H1 (cell line): ENCODE data around the gene NKAIN2. TPM values are rescaled to one million over a fixed set of nuclear protein-coding genes. Genes with fewer than 3 reads are reported as not detected.

Source experiments
- CTCF ChIA-PET: fragments of 300-600 bp; sonication (Branson Sonifier 250); formaldehyde crosslinking; loops from one replicate; lab custom pipeline; 2021; ENCODE audit not compliant: partially characterized antibody; lab: Charles Lee
- POLR2A ChIA-PET: fragments of 300-600 bp; sonication (Branson Sonifier 250); formaldehyde crosslinking; loops from one replicate; lab custom pipeline; 2021; ENCODE audit warnings: inconsistent platforms; ENCODE audit not compliant: partially characterized antibody; lab: Charles Lee
- DNase-seq, 2 experiments: peaks; one replicate each; pipeline versions ENCODE4 v3.0.0 to v3.0.0-alpha.2; 2010 to 2022; ENCODE audit warnings: low spot score in 2 of 2, low read depth in 1 of 2, mixed read lengths in 1 of 2
- FAIRE-seq: peaks from 2 replicates; lab custom pipeline; 2011; peaks lifted over from hg19 to GRCh38; lab: Jason Lieb, UNC
- H2AFZ ChIP-seq: 2 replicates; pipeline ENCODE4 v1.8.1; 2012; ENCODE audit warnings: low read length, inconsistent platforms
- H2AK5ac ChIP-seq: 2 replicates; pipeline ENCODE4 v1.6.1; 2013; ENCODE audit warnings: low read depth, low read length
- H2BK120ac ChIP-seq: replicated peaks from 2 replicates; pipeline ENCODE3; 2013; ENCODE audit warnings: low read depth, low read length, inconsistent platforms
- H2BK12ac ChIP-seq: 2 replicates; pipeline ENCODE4 v1.6.1; 2013; ENCODE audit warnings: low read depth, low read length
- H2BK15ac ChIP-seq: 2 replicates; pipeline ENCODE4 v1.6.1; 2013; ENCODE audit warnings: low read length
- H2BK20ac ChIP-seq: 2 replicates; pipeline ENCODE4 v1.6.1; 2013; ENCODE audit warnings: low read length
- H2BK5ac ChIP-seq: 2 replicates; pipeline ENCODE4 v1.6.1; 2013; ENCODE audit warnings: low read depth, low read length
- H3K14ac ChIP-seq: 2 replicates; pipeline ENCODE4 v1.6.1; 2013; ENCODE audit warnings: inconsistent platforms; ENCODE audit not compliant: insufficient read length
- H3K18ac ChIP-seq: 2 replicates; pipeline ENCODE4 v1.6.1; 2013; ENCODE audit warnings: low read length; ENCODE audit errors: extremely low read depth
- H3K23ac ChIP-seq: 2 replicates; pipeline ENCODE4 v1.6.1; 2013; ENCODE audit warnings: inconsistent platforms; ENCODE audit not compliant: insufficient read length
- H3K23me2 ChIP-seq: 2 replicates; pipeline ENCODE4 v1.6.1; 2013; ENCODE audit warnings: low read depth, low read length
- H3K27ac ChIP-seq: 2 replicates; pipeline ENCODE4 v1.6.1; 2011; ENCODE audit warnings: low read depth, low read length, inconsistent platforms
- H3K27me3 ChIP-seq, 4 experiments: replicated peaks in 1 of 4; 1 replicate in 1 of 4; 2 replicates in 3 of 4; pipeline versions ENCODE4 v1.6.1 to v1.8.1; 2011 to 2013; ENCODE audit warnings: low read length in 3 of 4, mild to moderate bottlenecking in 3 of 4, inconsistent platforms in 2 of 4, mixed read lengths in 2 of 4, moderate library complexity in 1 of 4; ENCODE audit not compliant: control insufficient read depth in 3 of 4, insufficient read depth in 3 of 4; ENCODE audit errors: extremely low read depth in 1 of 4
- H3K36me3 ChIP-seq, 4 experiments: 2 replicates each; pipeline versions ENCODE4 v1.6.1 to v1.8.1; 2011 to 2013; ENCODE audit warnings: mild to moderate bottlenecking in 4 of 4, low read length in 3 of 4, moderate library complexity in 2 of 4, control low read depth in 1 of 4, inconsistent platforms in 1 of 4; ENCODE audit not compliant: insufficient read depth in 4 of 4, control insufficient read depth in 2 of 4
- H3K4ac ChIP-seq: replicated peaks from 2 replicates; pipeline ENCODE3; 2013; ENCODE audit warnings: low read length, low read depth, mixed read lengths, inconsistent platforms; ENCODE audit not compliant: insufficient read length
- H3K4me1 ChIP-seq, 4 experiments: replicated peaks in 1 of 4; 1 replicate in 1 of 4; 2 replicates in 3 of 4; pipeline versions ENCODE4 v1.6.1 to v1.8.1; 2011 to 2013; ENCODE audit warnings: low read length in 3 of 4, inconsistent platforms in 2 of 4, mixed read lengths in 1 of 4; ENCODE audit not compliant: insufficient read depth in 4 of 4, control insufficient read depth in 3 of 4
- H3K4me2 ChIP-seq, 2 experiments: 2 replicates each; pipeline versions ENCODE4 v1.6.1 to v1.8.1; 2011 to 2013; ENCODE audit warnings: low read depth in 2 of 2, low read length in 2 of 2, control low read depth in 1 of 2, inconsistent platforms in 1 of 2, mild to moderate bottlenecking in 1 of 2; ENCODE audit not compliant: insufficient read depth in 1 of 2
- H3K4me3 ChIP-seq, 4 experiments: fragments of 200-600, 300-600 bp in 1 of 4; sonication (generic), shearing (Covaris generic), sonication (Bioruptor Twin) in 1 of 4; 2 replicates each; pipeline versions ENCODE4 v1.5.1 to v1.8.1; 2011 to 2016; ENCODE audit warnings: low read length in 4 of 4, low read depth in 3 of 4, control low read depth in 2 of 4, inconsistent platforms in 2 of 4, mild to moderate bottlenecking in 2 of 4, mixed read lengths in 1 of 4, moderate library complexity in 1 of 4; ENCODE audit not compliant: insufficient read depth in 2 of 4; ENCODE audit errors: extremely low read depth in 1 of 4
- H3K56ac ChIP-seq: replicated peaks from 2 replicates; pipeline ENCODE3; 2013; ENCODE audit warnings: low read depth, mild to moderate bottlenecking, mixed read lengths, low read length, inconsistent platforms; ENCODE audit not compliant: insufficient read length
- H3K79me1 ChIP-seq: 2 replicates; pipeline ENCODE4 v1.6.1; 2013; ENCODE audit warnings: low read depth, low read length, control low read depth
- H3K79me2 ChIP-seq, 2 experiments: 2 replicates each; pipeline versions ENCODE4 v1.6.1 to v1.8.1; 2012 to 2013; ENCODE audit warnings: low read length in 2 of 2, mild to moderate bottlenecking in 2 of 2, inconsistent platforms in 1 of 2; ENCODE audit not compliant: insufficient read depth in 2 of 2, control insufficient read depth in 1 of 2
- H3K9ac ChIP-seq, 4 experiments: replicated peaks in 1 of 4; 1 replicate in 1 of 4; 2 replicates in 3 of 4; pipeline versions ENCODE4 v1.6.1 to v1.8.1; 2011 to 2013; ENCODE audit warnings: low read depth in 3 of 4, low read length in 3 of 4, control low read depth in 2 of 4, mild to moderate bottlenecking in 2 of 4, moderate library complexity in 2 of 4, inconsistent platforms in 1 of 4; ENCODE audit errors: extremely low read depth in 1 of 4
- H3K9me3 ChIP-seq, 2 experiments: 2 replicates each; pipeline versions ENCODE4 v1.6.1 to v1.8.1; 2012 to 2013; ENCODE audit warnings: mild to moderate bottlenecking in 2 of 2, moderate library complexity in 2 of 2, control low read depth in 1 of 2, inconsistent platforms in 1 of 2, low read depth in 1 of 2, low read length in 1 of 2, mixed read lengths in 1 of 2; ENCODE audit not compliant: insufficient read depth in 2 of 2
- H4K20me1 ChIP-seq, 2 experiments: replicated peaks in 1 of 2; 2 replicates each; pipeline versions ENCODE3 to v1.8.1; 2011 to 2013; ENCODE audit warnings: inconsistent platforms in 2 of 2, low read length in 2 of 2, mild to moderate bottlenecking in 1 of 2; ENCODE audit not compliant: insufficient read depth in 2 of 2, control insufficient read depth in 1 of 2
- H4K5ac ChIP-seq: 2 replicates; pipeline ENCODE4 v1.6.1; 2013; ENCODE audit warnings: low read length, low read depth, mixed read lengths, inconsistent platforms; ENCODE audit not compliant: insufficient read length
- H4K8ac ChIP-seq: 2 replicates; pipeline ENCODE4 v1.8.0; 2013; ENCODE audit warnings: mild to moderate bottlenecking, moderate library complexity, low read length, inconsistent platforms; ENCODE audit not compliant: insufficient read depth; ENCODE audit errors: extremely low read depth
- H4K91ac ChIP-seq: replicated peaks from 2 replicates; pipeline ENCODE3; 2013; ENCODE audit warnings: low read length, mixed read lengths, inconsistent platforms; ENCODE audit not compliant: insufficient read length
- ASH2L ChIP-seq: fragments of 200-600, 300-600 bp; sonication (generic); IDR thresholded peaks from one replicate; pipeline ENCODE4 v1.7.1; 2017; ENCODE audit warnings: low read length
- CHD2 ChIP-seq: IDR thresholded peaks from 2 replicates; pipeline ENCODE4 v1.6.1; 2012; ENCODE audit warnings: low read length, improper control_type of control experiment
- EGR1 ChIP-seq: IDR thresholded peaks from 2 replicates; pipeline ENCODE4 v1.6.1; 2011; ENCODE audit warnings: low read depth, low read length, borderline replicate concordance
- HDAC6 ChIP-seq: IDR thresholded peaks from one replicate; pipeline ENCODE4 v1.7.1; 2012; ENCODE audit warnings: low read depth, mild to moderate bottlenecking, inconsistent platforms, low read length, moderate library complexity
- POU5F1 ChIP-seq: IDR thresholded peaks from 2 replicates; pipeline ENCODE4 v1.6.1; 2011; ENCODE audit warnings: low read depth, mild to moderate bottlenecking, low read length, moderate library complexity
- SIN3A ChIP-seq, 2 experiments: IDR thresholded peaks in 1 of 2; conservative IDR thresholded peaks in 1 of 2; 2 replicates each; pipeline ENCODE4 v1.6.1; 2011 to 2012; ENCODE audit warnings: low read length in 2 of 2, improper control_type of control experiment in 1 of 2, low read depth in 1 of 2, mild to moderate bottlenecking in 1 of 2
- SP1 ChIP-seq: IDR thresholded peaks from 2 replicates; pipeline ENCODE4 v1.6.1; 2011; ENCODE audit warnings: low read depth, low read length
- SP2 ChIP-seq: IDR thresholded peaks from 2 replicates; pipeline ENCODE4 v1.6.1; 2012; ENCODE audit warnings: mild to moderate bottlenecking, low read length, inconsistent platforms
- SRF ChIP-seq: IDR thresholded peaks from 2 replicates; pipeline ENCODE4 v1.6.1; 2011; ENCODE audit warnings: mild to moderate bottlenecking, low read depth, low read length, moderate library complexity
- SUZ12 ChIP-seq: fragments of 200-600 bp; sonication (generic); IDR thresholded peaks from 2 replicates; pipeline ENCODE4 v1.6.1; 2012; ENCODE audit warnings: mild to moderate bottlenecking, inconsistent platforms, low read length, moderate library complexity, mixed read lengths
- TAF1 ChIP-seq: IDR thresholded peaks from 2 replicates; pipeline ENCODE4 v1.6.1; 2011; ENCODE audit warnings: mild to moderate bottlenecking, low read depth, low read length
- WGBS, 2 experiments: shearing (Covaris generic) in 1 of 2; methylation state at CpG; one replicate each; pipeline versions ENCODE4 v1.1.6 to v1.1.7; 2013 to 2015; ENCODE audit warnings: low lambda C conversion rate in 2 of 2, mixed read lengths in 2 of 2, inconsistent platforms in 1 of 2, low coverage in 1 of 2, missing lambda C conversion rate in 1 of 2; ENCODE audit not compliant: insufficient replicate concordance in 2 of 2, insufficient coverage in 1 of 2, insufficient read length in 1 of 2; ENCODE audit errors: extremely low coverage in 1 of 2, missing lambda C conversion rate in 1 of 2; 5-methylcytosine and 5-hydroxymethylcytosine counted together
- polyA plus RNA-seq, 7 experiments: library from polyadenylated mRNA; depleted of rRNA in 3 of 7; stranded (reverse) in 5 of 7; unstranded in 2 of 7; fragments of >200 nt in 5 of 7; fragments of 200-250 nt in 2 of 7; gene quantifications; 1 replicate in 5 of 7; 2 replicates in 1 of 7; 4 replicates in 1 of 7; pipeline versions ENCODE4 v1.2.1 to v1.2.3, GENCODE V29; 2011 to 2013; ENCODE audit warnings: missing spikeins in 2 of 7, mixed read lengths in 2 of 7
- total RNA-seq: library from RNA; stranded (reverse); fragmentation: NEBNext Ultra II Directional; extraction: Animal tissue kit (Norgen Biotek cat#: 25700); gene quantifications from 2 replicates; pipeline ENCODE4 v1.2.1, GENCODE V29; 2021
- TF ChIP-seq, protein P1 (sequence below): IDR thresholded peaks from 2 replicates; pipeline ENCODE4 v1.6.1; 2011; ENCODE audit warnings: low read length, improper control_type of control experiment
- TF ChIP-seq, protein P2 (sequence below): IDR thresholded peaks from 2 replicates; pipeline ENCODE4 v1.6.1; 2012; ENCODE audit warnings: low read length, inconsistent platforms

The NKAIN2 gene
- total and polyA plus RNA-seq, 2 of the 8 experiments (the other 6 are each of a cell fraction or from before 2014, with no cell fraction given), result 0.20 to 0.34 TPM

GRCh38 chr6:124462750-124463149 lies 659.1 kb downstream of the NKAIN2 start:
- Histone ChIP-seq H3K4ac (no peak overlapping the region), H4K8ac (no peak overlapping the region), H4K5ac (no peak overlapping the region), H4K20me1 (no peaks in the 10 kb centered on the region), H3K23me2 (no peaks in the 10 kb centered on the region), H3K14ac (no peak overlapping the region), H3K4me1 (no peaks in the 10 kb centered on the region), H3K4me3 (no peak overlapping the region), H2BK20ac (no peak overlapping the region), H3K79me1 (no peaks in the 10 kb centered on the region), H2BK5ac (no peak overlapping the region), H3K36me3 (no peaks in the 10 kb centered on the region), H2BK120ac (no peak overlapping the region), H3K23ac (no peak overlapping the region), H3K56ac (no peak overlapping the region), H4K91ac (no peak overlapping the region), H3K79me2 (no peaks in the 10 kb centered on the region), H2BK15ac (no peak overlapping the region), H3K9me3 (no peaks in the 10 kb centered on the region), H3K27me3 (peaks cover 0 to 1% (median 0%) of the 10 kb centered on the region in 4 experiments; a peak in 1 of 7 replicates), H3K4me2 (no peak overlapping the region), H3K9ac (no peak overlapping the region), H3K27ac (no peak overlapping the region), H2AFZ (no peak overlapping the region), H3K18ac (no peak overlapping the region), H2AK5ac (no peak overlapping the region), H2BK12ac (no peak overlapping the region)
- CTCF ChIA-PET, result no interaction called here
- FAIRE-seq (no peak), DNase-seq (no peak)
- POLR2A ChIA-PET, result no interaction called here
- 94% methylated on average over 3 of the region's 3 CpGs; no CpG with 5 or more reads in 1 of the 2 experiments for WGBS, 2 experiments
- TF ChIP-seq SIN3A (conservative IDR thresholded peaks at IDR 0.05 in 1 of 2, IDR thresholded peaks at IDR 0.05 in 1 of 2; ENCODE audit: low read depth in 1 of 2, low read length in 2 of 2), result no peak
- TF ChIP-seq, protein P1, sequence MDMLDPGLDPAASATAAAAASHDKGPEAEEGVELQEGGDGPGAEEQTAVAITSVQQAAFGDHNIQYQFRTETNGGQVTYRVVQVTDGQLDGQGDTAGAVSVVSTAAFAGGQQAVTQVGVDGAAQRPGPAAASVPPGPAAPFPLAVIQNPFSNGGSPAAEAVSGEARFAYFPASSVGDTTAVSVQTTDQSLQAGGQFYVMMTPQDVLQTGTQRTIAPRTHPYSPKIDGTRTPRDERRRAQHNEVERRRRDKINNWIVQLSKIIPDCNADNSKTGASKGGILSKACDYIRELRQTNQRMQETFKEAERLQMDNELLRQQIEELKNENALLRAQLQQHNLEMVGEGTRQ, result no peak
- no peak for TF ChIP-seq POU5F1
- no peak for TF ChIP-seq EGR1
- TF ChIP-seq SP2, result no peak
- no peak for TF ChIP-seq HDAC6
- TF ChIP-seq TAF1, result no peak
- TF ChIP-seq ASH2L, result no peak
- TF ChIP-seq, protein P2, sequence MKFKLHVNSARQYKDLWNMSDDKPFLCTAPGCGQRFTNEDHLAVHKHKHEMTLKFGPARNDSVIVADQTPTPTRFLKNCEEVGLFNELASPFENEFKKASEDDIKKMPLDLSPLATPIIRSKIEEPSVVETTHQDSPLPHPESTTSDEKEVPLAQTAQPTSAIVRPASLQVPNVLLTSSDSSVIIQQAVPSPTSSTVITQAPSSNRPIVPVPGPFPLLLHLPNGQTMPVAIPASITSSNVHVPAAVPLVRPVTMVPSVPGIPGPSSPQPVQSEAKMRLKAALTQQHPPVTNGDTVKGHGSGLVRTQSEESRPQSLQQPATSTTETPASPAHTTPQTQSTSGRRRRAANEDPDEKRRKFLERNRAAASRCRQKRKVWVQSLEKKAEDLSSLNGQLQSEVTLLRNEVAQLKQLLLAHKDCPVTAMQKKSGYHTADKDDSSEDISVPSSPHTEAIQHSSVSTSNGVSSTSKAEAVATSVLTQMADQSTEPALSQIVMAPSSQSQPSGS, result no peak
- no peak for TF ChIP-seq SP1
- TF ChIP-seq CHD2, result no peak
- TF ChIP-seq SRF, result no peak
- TF ChIP-seq SUZ12, result no peak
